Astrocyte (in vitro differentiated cells and primary cell): ENCODE measurements around the gene RSPH6A.

ENCODE experiments used
- EZH2 ChIP-seq: IDR thresholded peaks from 2 replicates; pipeline ENCODE4 v1.6.1; 2012; ENCODE audit warnings: mild to moderate bottlenecking, low read length, inconsistent platforms; ENCODE audit not compliant: insufficient read depth
- TF ChIP-seq, protein P1 (sequence below): IDR thresholded peaks from 2 replicates; pipeline ENCODE4 v1.5.1; 2011; ENCODE audit warnings: low read depth, mild to moderate bottlenecking, inconsistent platforms, low read length, moderate library complexity; ENCODE audit not compliant: insufficient read depth

DNA sequence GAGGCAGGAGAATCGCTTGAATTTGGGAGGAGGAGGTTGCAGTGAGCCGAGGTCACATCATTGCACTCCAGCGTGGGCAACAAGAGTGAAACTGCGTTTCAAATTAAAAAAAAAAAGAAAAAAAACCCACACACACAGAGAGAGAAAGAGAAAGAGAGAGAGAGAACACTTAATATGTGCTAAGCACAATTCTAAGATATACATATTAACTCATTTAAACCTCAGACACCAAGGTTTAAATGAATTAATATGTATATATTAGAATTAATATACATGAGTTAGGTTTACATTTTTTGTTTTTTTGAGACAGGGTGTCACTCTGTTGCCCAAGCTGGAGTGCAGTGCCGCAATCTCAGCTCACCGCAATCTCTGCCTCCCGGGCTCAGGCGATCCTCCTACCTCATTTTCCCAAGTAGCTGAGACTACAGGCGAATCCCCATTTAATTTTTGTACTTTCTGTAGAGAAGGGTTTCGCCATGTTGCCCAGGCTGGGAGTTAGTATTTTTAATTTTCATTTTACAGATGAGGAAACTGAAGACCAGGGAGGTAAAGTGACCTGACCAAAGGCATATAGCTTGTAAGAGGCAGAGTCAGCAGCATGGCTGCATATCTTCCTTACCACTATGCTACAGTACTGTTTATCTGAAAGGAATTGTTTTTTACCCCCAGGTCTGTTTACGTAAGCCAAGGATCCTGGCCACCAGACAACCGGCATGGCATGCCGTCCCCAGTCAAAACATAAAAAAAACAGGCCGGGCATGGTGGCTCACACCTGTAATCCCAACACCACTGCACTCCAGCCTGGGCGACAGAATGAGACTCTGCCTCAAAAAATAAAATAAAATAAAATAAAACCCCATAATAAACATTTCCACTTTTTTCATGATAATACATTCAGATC, 45.5 kb upstream of the RSPH6A start:
- no peak for TF ChIP-seq EZH2
- TF ChIP-seq, protein P1, sequence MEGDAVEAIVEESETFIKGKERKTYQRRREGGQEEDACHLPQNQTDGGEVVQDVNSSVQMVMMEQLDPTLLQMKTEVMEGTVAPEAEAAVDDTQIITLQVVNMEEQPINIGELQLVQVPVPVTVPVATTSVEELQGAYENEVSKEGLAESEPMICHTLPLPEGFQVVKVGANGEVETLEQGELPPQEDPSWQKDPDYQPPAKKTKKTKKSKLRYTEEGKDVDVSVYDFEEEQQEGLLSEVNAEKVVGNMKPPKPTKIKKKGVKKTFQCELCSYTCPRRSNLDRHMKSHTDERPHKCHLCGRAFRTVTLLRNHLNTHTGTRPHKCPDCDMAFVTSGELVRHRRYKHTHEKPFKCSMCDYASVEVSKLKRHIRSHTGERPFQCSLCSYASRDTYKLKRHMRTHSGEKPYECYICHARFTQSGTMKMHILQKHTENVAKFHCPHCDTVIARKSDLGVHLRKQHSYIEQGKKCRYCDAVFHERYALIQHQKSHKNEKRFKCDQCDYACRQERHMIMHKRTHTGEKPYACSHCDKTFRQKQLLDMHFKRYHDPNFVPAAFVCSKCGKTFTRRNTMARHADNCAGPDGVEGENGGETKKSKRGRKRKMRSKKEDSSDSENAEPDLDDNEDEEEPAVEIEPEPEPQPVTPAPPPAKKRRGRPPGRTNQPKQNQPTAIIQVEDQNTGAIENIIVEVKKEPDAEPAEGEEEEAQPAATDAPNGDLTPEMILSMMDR, result no peak
